NCI-H1105 treated with DMSO at 0.1 percent for 48 hours (cell line): ENCODE data around the gene CROCC2.

Experiments used
- DNase-seq: peaks from one replicate; lab custom pipeline; 2025; lab: John Stamatoyannopoulos, UW

Gene CROCC2

DNA sequence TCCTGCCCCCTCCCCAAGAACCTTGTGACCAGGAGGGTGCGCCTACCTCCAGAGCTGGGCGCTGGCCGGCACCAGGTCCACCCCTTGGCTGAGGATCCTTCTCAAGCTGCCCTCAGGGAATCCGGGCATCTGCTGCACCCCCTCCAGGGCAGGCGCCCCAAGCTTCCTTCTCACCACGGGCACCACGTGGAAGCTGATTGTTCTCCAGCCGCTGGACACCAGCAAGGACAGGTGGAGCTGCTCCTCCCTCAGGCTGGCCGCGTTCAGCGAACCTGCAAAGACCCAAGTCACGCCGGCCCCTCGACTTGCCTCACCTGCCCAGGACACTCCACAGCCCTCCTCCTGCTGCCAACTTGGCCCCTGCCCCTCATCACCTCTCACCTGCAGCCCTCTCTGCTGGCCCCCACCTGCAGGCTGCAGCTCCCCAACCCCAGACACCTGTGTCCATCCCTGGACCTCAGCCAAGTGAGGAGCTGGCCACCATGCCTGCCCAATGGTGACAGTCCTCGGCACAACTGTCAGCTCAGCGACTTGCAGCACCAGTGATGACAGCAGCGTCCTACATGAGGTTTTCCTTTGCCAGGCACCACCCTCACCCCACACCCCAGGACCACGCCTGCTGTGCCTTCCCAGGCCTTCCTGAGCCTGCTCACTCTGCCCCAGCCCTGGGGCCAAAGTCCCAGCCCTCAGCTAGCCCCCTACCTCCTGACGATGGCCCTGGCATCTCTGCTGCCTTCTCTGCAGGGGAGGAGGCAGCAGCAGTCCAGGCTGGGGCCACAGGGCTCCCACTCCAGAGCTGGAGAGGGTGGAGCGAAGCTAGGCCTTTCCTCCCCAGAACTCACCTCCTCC is 14.4 kb upstream of the CROCC2 start:
- no peak for DNase-seq

DNA sequence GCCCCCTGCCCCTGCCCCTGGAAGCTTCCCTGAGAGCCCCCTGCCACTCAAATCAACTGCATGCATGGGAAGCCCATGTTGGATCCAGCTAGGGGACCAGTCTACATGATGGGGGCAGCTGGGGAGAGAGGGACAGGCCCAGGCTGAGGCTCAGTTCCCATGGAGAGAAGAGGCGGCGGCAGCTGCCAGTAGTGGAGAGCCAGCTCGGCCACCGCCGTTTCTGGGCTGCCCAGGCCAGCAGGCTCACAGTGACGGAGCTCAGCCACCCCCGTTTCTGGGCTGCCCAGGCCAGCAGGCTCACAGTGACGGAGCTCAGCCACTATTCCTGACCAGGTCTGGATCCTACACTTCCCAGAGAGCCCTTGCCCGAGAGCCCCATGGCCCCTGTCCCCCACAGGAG is 13.8 kb upstream of the CROCC2 start:
- no peak for DNase-seq

DNA sequence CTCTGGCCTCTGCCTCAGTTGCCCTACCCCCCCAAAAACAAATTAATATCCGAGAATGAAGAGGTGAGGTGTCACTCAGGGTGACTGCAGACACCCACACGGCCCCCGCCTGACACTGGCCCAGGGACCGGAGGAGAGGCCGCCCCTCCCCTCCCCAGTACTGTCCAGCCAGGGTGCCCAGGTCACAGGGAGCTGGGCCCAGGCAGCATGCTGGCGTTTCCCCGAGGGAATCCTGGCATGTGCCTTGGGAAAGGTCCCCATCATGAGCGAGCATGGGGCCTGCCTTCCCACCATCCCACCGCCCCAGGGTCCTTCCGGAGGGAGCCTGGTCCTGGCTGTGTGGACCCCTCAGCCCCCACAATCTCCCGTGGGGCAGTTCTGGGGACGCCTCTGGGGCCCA is 13.2 kb upstream of the CROCC2 start:
- DNase-seq, result no peak

DNA sequence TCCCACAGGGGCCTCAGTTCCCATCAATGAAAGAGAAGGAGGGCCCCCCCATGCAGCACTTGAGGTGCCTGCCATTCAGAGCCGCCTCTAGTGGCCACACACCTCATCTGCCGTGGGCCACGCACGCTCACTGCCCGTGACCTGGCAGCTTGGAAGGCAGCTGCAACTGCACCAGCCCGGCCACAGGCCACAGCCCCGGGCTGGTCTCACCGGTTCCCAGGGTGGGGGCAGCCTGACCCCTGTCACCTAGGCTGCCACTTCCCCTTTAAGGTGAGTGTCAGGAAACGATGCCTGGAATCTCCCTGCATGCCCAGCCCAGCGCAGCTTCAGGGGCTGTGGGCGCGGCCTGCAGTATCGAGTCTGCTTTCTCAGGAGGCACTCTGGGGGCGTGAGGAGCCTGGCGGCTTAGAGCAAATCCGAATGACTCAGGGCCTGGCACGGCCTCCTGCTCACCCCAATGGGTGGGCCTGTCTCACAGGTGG is 12.7 kb upstream of the CROCC2 start:
- no peak for DNase-seq

DNA sequence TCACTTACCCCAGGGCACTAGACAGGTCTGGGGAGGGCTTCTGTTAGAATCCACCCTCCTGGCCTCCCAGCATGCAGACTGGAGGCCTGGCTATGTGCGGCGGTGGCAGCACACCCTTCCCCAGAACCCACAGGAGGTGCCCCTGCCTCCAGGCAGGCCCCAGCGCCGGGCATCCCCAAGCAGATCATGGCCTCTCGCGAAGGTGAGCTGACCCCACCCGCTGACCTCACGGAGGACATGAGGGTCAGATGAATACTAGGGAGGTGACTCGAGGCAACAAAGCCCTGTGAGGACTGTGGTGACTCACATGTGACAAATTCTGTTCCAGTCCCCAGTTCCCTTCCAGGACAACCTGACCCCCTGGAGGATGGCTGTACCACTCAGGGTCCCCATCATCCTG is 12.1 kb upstream of the CROCC2 start:
- DNase-seq, result no peak

DNA sequence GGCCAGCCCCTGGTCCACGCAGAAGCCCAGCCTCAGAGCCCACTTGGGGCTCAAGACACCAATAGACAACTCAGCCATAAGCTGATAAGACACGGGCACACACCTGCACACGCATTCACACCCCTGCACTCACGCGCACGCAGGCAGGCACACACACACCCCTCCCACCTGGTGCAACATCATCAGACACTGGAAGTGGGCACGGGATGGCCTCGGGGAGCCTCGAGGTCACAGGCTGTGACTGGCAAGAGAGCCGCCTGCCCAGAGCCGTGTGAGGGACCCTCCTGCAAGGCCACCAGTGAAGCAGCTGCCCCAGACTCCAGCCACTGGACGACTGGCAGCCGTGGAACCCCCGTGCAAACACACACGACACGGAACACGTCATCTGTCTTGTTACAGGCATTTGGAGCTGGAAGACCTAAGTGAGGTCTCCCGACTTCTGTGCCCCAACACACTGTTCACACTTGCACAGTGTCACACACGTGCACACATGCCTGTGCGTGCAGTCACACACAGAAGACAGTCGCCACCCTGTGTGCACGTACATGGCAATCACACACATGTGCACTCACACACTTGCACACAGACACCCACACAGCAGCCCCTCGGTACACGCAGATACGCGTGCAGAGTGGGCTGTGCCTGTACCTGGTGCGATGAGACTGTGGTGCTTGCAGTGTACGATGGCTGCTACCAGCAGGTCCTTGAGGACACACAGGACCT is 11.1 kb upstream of the CROCC2 start:
- no peak for DNase-seq

DNA sequence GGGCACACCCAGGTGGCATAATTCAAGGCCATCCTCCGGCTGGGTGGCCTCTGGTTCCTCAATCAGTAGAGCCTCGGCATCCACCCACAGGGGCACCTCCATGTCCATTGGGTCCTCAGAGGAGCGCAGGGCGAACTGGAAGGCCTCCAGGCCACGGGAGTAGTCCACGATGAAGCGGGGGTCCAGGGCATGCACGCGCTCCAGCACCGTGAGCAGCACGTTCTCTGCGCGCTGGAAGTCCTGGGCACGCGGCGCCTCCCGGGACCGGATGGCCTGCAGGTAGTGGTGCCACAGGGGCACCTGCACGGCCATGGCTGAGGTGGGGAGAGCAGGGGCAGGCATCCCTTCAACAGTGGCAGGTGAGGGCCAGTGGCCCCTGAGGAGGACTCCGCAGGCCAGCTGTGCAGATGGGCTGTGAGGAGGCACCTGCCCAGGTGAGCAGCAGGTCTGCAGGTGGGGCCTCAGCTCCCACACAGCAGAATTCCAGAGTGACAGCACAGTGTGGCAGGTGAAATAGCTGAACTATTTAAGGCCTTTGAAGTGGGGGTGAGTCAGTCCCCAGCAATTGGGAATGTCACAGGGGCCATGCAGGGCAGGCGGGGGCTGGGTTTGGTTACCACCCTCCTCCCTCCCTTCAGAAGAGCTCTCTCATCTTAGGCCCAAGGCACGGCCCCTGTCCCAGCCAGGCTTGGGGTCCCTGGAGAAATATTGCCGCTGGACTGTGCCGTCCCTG is 10.3 kb upstream of the CROCC2 start, which contains the start of gene MAB21L4:
TSS of gene MAB21L4 (minus strand) at position 501 of the 733 bp plus-strand sequence. CDS start at position 342, 159 bp downstream.
- peak; percentile 42 for DNase-seq

DNA sequence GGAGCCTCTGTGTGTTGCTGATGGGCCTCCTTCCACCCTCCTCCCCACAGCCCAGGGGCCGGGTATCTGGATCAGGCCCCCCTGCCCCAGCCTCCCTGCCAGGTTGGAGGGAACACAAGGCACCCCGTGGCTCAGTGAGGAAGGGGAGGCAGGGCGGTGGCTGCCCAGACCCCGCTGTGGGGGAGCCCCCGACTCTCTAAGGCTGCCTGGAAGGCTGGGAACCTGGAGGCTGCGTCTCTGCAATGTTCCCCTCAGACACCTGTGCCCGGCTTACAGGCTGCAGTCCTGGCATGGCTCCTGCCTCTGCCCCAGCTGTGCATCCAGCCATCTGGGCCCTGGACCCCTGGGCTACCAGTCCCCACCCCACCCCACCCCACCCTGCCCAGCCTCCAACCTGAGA is 9.7 kb upstream of the CROCC2 start:
- no peak for DNase-seq

DNA sequence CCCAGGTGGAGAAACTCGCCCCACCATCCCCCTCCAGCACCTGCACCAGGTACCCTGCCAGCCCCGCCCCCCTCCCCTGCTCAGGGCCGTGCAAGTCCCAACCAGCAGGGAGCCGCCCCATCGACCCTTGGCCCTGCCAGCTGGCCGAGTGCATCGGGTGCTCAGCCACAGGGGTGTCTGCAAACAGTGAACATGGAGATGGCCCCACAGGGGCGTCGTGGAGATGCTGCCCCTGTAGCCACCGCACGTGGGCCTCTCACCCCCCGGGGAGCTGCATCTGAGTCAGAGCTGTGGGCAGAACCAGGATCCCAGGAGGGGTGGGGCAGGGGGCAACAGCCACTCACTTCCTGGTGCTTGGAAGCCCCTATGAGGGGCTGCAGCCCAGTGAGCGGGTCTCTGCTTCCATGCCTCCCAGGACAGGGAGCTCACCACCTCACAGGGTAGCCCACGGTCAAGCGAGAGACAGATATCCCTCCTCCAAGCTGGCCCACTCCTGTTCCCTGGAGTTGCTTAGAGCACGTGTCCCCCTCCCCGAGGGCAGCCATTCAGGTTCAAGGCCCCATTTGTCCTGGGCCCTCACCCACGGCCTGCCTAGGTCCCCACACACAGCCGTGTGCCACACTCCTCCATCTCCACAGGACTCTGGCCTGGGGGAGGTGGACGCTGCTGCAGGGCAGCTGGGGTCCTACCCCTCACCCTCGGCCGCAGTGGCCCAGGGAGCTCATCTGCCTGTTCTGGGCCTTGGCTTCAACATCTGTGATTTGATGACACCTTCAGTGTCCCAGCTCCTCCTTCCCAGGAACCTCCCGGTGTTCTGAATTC is 9.1 kb upstream of the CROCC2 start:
- peak; percentile 82 for DNase-seq

DNA sequence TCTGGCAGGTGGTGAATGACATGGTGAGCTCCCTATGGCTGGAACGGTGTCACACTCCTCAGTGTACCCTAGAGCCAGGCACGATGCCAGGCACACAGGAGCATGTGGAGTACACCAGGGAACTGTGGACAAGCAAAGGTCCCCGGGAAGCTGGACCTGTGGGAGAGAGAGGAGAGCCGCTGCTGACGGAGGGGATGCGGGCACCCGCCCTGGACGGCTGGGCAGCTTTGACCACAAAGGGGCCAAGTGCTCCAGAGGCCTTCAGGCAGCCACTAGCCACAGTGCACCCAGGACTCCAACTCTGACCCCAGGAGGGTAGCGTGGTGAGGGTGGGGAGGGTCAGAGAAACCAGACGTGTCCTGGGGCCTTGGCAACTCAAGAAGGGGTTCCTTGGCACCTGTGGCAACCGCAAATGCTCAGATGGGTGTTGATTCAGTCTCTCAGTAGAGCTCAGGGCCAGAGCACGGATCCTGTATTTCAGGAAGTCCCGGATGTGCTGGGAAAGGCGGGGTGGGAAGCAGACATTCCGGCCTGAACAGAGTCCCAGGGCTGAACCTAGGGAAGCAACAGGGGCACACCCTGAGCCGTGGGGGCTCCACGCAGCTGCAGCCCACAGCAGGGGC is 7.9 kb upstream of the CROCC2 start:
- no peak for DNase-seq

DNA sequence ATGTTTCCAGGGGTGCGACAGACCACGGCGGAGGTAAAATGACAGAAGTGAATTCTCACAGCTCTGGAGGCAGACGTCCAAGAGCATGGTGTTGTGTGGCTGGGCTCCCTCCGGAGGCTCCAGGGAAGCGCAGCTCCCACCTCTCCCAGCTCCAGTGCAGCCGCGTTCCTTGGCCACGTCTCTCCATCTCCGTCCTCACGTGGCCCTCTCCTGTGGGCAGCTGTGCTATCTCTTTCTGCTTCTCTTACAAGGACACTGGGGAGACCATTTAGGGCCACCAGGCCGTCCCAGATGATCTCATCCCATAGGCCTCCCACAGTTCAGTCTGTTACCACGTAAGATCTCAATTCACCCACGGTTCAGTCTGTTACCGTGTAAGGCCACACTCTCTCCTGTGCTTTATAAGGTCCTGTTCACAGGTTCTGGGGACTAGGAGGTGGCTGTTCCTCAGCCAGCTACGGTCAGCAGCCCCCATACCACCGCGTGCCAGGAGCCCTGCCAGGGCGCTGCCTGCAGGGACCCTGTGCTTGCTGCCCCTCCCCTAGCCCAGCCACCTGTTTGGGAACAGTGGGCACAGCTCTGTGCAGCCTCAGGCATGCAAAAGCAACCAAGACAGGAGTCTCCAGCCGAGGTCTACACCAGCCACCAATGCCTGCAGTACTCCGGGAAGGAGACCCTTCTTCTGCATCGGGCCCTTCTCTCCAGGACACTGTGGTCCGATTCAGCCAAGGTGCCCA is 7.2 kb upstream of the CROCC2 start:
- no peak for DNase-seq

DNA sequence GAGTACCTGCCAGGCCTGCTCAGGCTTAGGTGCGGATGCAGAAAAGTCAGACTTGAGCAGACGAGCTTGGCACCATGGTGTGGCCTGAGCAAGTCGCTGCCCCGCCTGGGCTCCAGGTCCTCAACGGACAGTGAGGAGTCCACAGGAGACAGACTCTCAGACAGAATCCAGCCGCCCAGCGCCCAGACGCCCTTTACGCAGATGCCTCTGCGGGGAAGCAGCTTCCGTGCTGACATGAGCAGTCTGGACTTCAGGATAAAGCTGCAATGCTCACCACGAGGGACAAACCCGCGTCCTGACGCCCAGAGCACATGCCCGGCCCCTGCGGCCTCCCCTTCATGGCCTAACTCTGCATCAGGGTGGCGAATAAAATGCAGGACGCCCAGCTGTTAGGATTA is 6.7 kb upstream of the CROCC2 start:
- DNase-seq, result no peak

DNA sequence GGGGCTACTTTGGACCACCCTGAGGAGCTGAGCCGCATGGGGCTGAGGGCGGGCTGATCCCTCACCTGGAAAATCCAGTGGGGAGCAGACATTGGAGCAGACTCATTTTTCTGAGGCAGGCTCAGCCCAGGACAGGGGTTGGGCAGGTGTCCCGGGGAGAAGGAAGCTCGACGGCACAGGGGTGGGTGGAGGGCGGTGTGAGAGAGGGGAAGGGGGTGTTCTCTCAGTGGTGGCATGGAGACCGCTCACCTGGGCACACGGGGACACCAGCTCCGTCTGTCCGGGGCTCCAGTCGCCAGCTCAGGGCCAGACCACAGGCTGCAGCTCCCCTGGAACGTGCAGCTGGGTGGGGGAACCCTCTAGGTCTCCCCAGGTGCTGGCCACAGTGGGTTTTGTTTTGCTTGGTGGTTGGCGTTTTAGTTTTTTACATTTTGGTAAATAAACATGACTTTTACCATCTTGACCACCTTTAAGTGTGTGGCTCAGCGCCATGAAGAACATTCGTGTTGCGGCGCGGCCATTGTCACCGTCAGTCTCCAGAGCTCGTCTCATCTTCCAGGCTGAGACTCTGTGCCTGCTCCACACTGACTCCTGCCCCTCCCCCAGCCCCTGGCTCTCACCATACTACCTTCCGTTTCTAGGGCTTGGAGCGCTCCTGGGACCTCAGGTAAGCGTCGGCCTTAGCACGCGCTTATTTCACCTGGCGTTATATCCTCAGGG is 5.8 kb upstream of the CROCC2 start:
- DNase-seq, result no peak

DNA sequence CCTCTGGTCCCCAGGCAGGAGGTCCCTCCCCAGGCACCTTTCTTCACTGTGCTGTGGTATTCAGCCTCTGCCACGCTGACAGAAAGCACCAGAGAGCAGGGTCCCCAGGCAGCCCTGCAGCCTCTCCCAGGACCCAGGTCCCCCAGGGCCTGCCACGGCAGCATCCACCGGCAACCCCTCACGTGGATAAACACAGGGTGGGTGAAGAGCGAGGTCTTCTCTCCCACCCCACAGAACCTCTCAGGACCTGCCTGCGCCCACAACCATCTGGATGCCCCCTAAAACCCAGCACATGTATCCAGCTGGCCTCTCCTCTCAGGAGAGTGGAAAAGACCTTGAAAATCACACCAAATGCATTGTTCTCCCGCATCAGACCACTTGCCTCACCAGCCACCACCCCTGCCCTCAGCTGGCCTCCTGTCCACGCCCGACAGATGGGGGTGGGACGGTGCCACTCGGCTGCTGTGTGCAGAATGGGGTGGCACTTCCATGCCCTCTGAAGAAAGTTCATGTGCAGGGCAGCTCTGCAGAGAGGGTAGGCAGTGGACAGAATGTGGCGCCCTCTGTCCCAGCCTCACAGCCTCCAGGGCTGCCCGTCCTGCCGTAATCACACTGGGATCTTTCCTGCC is 4.0 kb upstream of the CROCC2 start:
- DNase-seq, result no peak

DNA sequence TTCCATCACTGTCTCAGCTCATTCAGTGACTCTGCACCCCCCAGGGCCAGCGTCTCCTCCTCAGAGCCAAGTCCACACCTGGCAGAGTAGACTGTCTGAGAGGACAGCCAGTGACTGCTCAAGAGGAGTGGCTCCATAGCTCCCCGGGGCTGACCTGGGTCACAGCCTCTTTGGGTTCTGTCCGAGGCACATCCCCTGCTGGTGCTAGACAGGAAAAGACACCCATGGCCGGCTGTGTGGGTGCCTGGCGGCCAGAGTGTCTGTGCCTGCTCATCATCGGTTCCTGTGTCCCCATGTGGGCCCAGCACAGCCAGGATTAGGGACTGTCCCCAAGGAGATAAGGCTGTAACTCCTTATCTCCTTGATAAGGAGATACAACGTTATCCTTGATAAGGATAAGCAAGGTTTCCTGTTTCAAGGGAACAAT is 3.5 kb upstream of the CROCC2 start:
- no peak for DNase-seq

DNA sequence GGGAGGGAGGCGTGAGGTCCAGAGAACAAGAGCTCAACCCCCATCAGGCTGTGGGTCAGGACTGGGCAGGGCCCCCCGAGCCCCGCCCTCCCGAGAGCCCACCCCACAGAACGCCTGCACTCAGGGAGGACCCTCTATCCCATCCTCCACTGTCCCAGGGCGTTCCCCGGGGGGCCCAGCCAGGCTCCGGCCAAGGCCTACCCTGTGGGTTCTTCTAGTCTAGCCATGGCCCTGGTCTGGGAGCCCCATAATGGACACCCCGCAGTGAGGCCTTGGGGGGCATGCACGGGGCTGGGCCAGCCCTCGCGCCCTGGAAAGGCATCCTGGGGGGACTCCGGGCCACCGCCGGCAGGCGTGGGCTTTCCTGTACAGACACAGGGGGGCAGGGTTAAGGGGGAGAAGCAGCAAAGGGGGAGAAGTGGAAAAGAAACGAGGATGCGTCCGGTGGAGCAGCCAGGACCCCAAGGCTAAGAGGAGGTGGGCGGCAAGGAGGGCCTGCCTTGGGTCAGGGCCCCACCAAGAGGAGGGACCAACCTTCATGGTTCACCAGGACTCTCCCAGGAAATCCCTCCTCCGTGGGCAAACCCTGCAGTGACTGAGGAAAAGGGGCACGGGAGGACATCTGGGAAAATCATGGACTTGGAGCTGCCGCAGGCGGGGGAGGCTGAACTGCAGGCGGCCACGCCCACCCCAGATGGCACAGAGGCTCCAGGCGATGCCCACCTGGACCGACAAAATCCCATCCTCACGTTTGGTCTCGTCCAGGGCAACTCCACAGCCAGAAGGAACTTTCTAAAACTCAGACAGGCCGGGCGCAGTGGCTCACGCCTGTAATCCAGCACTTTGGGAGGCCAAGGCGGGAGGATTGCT is 2.7 kb upstream of the CROCC2 start:
- DNase-seq, result no peak

DNA sequence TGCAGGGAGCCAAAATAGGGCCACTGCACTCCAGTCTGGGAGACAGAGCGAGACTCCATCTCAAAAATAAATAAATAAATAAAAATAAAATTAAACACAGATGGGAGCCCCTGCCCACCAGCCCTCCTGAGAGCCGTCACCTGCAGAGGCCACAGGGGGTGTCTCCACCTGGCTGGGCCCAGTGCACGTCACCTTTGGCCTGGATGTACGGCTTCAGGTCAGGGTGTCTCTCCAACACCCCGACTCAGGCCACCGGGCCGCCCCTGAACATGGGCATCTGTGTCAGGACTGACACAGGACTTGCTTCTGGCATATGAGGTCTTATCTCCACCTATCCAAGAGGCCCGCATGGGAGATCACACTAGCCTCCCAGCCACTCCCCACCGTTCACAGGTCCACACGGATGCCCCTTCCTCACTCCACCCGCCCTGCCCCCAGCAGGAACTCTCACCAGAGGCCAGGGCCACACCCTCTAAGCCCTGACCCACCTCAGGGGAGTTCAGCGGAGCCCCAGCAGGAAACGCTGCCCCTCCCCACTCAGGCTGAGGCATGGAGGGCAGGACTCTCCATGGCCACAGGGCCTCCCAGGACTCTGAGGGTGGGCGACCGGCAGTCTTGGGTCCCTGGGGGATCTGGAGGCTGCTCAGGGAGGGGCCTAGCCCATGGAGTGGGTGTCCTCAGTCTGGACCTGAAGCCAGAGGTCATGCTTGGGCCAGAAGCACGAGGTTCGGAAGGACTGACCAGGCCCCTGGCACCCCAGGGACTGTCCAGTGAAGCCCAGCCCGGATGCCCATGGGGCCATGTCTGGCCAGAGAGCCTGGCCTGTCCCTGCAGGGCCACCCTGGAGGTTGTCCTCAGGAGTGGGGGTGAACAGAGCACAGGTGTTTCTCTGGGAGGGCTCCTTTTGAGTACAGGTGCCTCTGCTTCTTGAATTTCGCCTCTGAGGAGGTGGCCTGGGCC is 1.6 kb upstream of the CROCC2 start:
- DNase-seq, result no peak
